ENCODE data around the gene MPDU1.

Gene MPDU1

DNA sequence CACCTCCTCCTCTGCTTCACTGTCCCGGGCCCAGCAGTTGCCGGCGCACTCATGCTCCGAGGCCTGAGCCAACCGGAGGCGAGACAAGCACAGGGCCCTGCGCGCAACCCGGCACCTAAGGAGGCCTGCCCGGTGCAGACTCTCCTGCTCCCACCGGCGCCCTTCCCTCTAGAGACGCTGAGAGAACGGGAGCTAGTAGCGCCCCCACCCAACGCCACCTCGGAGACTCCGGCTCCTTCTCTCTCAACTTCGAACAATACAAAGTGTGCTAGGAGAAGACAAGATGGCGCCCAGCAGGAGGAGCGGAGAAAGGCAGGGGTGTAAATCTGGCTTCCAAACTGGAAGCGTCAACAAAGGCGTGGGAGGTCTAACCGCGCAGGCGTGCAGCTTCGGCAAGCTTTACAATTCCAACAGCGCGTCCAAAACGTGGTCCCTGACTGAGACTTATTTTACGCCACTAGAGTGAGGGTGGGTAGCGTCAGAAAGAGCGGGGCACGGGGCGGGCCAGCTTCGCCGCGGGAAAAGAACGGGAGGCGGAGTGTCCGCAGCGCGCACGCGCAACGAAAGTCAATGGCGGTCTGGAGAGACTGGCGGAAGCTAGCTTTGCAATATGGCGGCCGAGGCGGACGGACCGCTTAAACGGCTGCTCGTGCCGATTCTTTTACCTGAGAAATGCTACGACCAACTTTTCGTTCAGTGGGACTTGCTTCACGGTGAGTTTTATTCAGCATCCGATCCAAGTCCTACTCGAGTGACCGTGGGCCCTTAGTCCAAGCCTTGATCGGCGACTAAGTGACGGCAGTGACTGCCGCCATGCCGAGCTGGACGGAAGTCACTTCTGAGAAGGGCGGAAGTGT is at the start of gene MPDU1:
MPDU1 (plus strand) TSS at position 600 of the 857 bp plus-strand sequence; CDS start at position 611, 11 bp downstream.
- peak; percentile 73 to 99 (median 96) for DNase-seq

DNA sequence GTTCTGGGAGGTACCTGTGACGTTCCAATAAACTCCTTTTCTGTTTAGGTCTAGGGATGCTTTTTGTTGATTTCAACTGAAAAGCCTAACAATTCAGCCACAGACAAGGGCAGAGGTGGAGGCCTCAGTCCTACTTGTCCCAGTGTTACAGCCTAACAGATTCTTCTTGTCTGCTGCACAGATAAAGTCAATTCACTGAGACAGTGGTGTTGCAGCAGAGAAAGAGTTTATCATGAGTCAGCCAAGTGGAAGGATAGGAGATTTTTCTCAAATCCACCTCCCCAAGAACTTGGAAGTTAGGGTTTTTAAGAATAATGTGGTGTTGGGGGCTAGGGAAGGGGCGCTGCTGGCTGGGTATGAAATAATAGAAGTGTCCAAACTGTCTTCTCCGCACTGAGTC is 45.6 kb upstream of the MPDU1 start:
- no peak for DNase-seq

- DNase-seq: no peak
Observed at GRCh38 chr17:7538891-7539545, 44.6 kb upstream of the MPDU1 start.

- DNase-seq: no peak
Observed at GRCh38 chr17:7541074-7541621, 42.5 kb upstream of the MPDU1 start.

GRCh38 chr17:7544911-7545310 is 38.7 kb upstream of the MPDU1 start:
- no peak for DNase-seq

GRCh38 chr17:7548585-7549400 is 34.9 kb upstream of the MPDU1 start, which contains the start of gene TNFSF12:
TNFSF12 (plus strand) TSS chr17:7549058; CDS start chr17:7549154, 96 bp downstream.
- peak in 7 of 14 donors; percentile 17 to 68 (median 59) for DNase-seq

DNA sequence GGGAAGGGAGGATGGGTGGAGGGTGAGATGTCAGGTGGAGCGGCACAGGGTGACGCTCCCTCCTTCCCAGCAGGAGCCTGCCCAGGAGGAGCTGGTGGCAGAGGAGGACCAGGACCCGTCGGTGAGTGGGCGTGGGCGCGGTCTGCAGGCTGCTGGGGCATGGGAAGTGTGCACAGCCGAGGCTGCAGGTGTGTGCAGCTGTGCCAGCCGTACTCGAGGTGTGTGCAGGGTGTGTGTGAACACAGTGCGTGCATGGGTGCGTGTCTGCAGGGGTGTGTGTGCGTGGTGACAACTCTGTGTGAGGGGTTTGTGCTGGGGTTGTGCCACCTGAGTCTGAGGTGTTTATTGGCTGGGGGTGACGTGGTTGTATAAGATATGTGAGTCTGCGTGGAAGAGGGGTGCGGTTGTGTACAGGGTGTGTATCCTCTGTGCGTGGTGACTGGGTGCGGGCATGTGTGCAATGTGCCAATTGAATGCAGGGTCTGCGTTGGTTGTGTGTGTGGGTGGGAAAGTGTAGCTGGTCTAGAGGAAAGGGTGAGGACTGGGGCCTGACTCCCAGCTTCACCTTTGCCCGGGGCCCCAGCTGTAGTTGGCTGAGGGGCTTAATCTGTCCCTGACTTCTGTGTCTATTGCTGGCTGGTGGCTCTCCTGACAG is 34.1 kb upstream of the MPDU1 start:
- DNase-seq: peak in 1 of 14 donors; percentile 57

GRCh38 chr17:7550344-7550743 is 33.3 kb upstream of the MPDU1 start:
- no peak for DNase-seq

DNA sequence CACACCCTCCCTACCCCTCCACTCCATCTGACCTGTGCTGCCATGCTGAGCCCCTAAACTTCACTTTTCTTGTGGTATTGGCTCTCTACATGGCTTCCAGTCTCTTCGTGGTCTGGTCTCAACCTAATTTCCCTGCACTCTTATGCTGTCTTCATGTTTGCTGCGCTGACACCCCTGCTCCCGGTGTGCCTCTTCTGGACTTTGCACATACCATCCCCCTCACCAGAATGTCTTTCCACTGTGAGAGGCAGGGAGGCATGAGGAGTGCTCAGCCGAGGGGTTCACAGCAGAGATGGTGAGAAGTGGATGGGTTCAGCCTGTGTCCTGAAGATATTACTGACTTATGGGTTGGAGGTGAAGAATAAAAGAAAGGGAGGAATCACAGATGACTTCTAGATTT is 32.3 kb upstream of the MPDU1 start:
- no peak for DNase-seq

GRCh38 chr17:7552621-7553051 is 31.0 kb upstream of the MPDU1 start:
- peak in 3 of 14 donors; percentile 22 to 38 (median 37) for DNase-seq

DNA sequence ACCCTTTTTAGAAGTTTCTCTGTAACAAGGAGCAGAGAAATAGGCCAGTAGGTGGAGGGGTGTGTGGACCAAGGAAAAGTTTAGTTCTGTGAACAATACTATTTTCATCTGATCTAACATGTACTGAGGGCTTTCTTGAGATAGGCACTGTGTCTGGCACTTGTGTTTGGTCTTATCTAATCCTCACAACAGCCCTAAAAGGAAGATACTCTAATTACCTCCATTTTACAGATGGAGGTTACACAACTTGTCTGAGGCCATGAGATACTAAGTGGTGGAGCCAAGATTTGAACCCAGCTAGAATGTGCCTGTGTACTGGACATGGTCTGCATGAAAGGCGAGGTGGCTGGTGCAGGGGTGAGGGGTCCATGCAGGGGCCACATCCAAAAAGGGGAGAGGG is 30.3 kb upstream of the MPDU1 start:
- no peak for DNase-seq

- no peak for DNase-seq
Observed at GRCh38 chr17:7555320-7555948, 28.2 kb upstream of the MPDU1 start.

DNA sequence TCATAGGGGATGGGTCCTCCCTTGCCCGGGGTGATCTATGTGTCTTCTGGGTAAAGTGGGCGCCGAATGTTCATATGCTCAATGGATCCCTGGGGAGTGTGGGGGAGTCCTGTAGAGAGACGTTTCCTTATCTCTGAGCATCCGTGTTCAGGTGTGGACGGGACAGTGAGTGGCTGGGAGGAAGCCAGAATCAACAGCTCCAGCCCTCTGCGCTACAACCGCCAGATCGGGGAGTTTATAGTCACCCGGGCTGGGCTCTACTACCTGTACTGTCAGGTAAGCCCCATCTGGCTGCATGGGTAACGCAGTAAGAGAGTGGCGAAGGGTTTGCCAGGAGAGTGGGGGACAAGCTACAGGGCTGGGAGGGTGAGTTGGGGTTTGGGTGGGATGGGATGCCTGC is 27.0 kb upstream of the MPDU1 start:
- no peak for DNase-seq

DNA sequence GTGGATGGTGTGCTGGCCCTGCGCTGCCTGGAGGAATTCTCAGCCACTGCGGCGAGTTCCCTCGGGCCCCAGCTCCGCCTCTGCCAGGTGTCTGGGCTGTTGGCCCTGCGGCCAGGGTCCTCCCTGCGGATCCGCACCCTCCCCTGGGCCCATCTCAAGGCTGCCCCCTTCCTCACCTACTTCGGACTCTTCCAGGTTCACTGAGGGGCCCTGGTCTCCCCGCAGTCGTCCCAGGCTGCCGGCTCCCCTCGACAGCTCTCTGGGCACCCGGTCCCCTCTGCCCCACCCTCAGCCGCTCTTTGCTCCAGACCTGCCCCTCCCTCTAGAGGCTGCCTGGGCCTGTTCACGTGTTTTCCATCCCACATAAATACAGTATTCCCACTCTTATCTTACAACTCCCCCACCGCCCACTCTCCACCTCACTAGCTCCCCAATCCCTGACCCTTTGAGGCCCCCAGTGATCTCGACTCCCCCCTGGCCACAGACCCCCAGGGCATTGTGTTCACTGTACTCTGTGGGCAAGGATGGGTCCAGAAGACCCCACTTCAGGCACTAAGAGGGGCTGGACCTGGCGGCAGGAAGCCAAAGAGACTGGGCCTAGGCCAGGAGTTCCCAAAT is 26.4 kb upstream of the MPDU1 start:
- DNase-seq: peak in 1 of 14 donors; percentile 24

DNA sequence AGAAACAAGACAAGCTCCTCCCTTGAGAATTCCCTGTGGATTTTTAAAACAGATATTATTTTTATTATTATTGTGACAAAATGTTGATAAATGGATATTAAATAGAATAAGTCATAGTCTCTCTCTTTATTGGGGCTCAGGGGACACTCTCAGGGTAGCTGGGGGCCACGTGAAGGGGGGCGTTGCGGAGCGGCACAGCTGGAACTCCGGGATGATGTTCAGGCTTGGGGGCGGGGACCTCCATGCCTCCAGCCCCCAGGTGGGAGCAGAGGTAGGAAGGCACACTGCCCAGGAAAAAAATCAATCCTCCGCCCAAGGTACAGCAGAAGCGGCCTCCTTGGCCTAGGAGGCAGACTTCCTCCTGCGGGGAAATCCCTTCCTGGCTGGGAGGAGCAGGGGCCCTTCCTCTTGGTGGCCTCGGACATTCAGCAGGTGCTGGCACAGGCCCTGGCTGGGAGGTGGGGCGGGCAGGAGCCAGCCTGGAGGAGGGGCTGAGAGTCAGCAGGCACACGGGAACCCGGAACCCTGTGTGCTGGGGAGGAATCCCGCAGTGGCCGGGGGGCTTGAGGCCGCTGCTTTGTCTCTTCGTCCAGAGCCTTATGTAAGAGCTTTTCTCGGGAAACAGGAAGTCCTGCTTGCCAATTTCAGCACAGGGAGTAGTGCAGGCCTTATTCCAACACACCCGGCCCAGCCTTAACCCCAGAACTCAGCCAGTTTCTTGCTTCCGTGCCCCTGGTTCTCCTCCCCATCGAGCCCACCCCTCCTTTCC is 25.7 kb upstream of the MPDU1 start:
- peak in 12 of 14 donors; percentile 39 to 89 (median 82) for DNase-seq

- peak in 6 of 14 donors; percentile 62 to 86 (median 78) for DNase-seq
Observed at GRCh38 chr17:7558544-7559319, 24.9 kb upstream of the MPDU1 start, which contains the start of gene TNFSF13. TNFSF13 (plus strand) TSS chr17:7558750; CDS start chr17:7559040, 290 bp downstream.

- DNase-seq: no peak
Observed at GRCh38 chr17:7559320-7560171, 24.1 kb upstream of the MPDU1 start.
